Neural cell (in vitro differentiated cells): ENCODE results near the gene MAGI2. TPM values are rescaled to one million over a fixed set of nuclear protein-coding genes. Genes with fewer than 3 reads are reported as not detected.

Experiments
- H2AFZ ChIP-seq: fragments of 200-600, 300-800 bp; sonication (generic), shearing (Covaris generic); 2 replicates; pipeline ENCODE4 v1.6.0; 2014; ENCODE audit warnings: low read depth, mild to moderate bottlenecking, antibody characterized with exemption, low read length, moderate library complexity
- H3F3A ChIP-seq: fragments of 200-600 bp; shearing (Covaris generic); 2 replicates; pipeline ENCODE4 v1.6.1; 2016; ENCODE audit warnings: mild to moderate bottlenecking, moderate library complexity, mixed read lengths, antibody characterized with exemption, low read length; ENCODE audit not compliant: insufficient read depth, poor library complexity, severe bottlenecking
- H3K27ac ChIP-seq: fragments of 200-600, 300-800 bp; sonication (generic), shearing (Covaris generic); 2 replicates; pipeline ENCODE4 v1.5.1; 2014; ENCODE audit warnings: mild to moderate bottlenecking, low read length, moderate library complexity
- H3K27me3 ChIP-seq: fragments of 300-800, 200-600 bp; sonication (generic), shearing (Covaris generic); 2 replicates; pipeline ENCODE4 v1.6.0; 2014; ENCODE audit warnings: mild to moderate bottlenecking, low read depth, low read length, moderate library complexity; ENCODE audit not compliant: insufficient read depth
- H3K36me3 ChIP-seq: fragments of 300-800, 200-600 bp; sonication (generic), shearing (Covaris generic); 2 replicates; pipeline ENCODE4 v1.5.1; 2014; ENCODE audit warnings: mild to moderate bottlenecking, antibody characterized with exemption, low read length, moderate library complexity; ENCODE audit not compliant: insufficient read depth
- H3K4me2 ChIP-seq: fragments of 300-800, 200-600 bp; sonication (generic), shearing (Covaris generic); 2 replicates; pipeline ENCODE4 v1.6.0; 2014; ENCODE audit warnings: mild to moderate bottlenecking, low read length
- H3K4me3 ChIP-seq: fragments of 300-800, 200-600 bp; sonication (generic), shearing (Covaris generic); 2 replicates; pipeline ENCODE4 v1.5.1; 2014; ENCODE audit warnings: mild to moderate bottlenecking, low read length, moderate library complexity
- H3K79me2 ChIP-seq: fragments of 200-600 bp; shearing (Covaris generic); replicated peaks from 2 replicates; pipeline ENCODE4 v1.6.0; 2014; ENCODE audit warnings: mild to moderate bottlenecking, low read length, moderate library complexity; ENCODE audit not compliant: insufficient read depth
- H3K9ac ChIP-seq: fragments of 300-800, 200-600 bp; sonication (generic), shearing (Covaris generic); 2 replicates; pipeline ENCODE4 v1.6.1; 2016; ENCODE audit warnings: mild to moderate bottlenecking, low read length, mixed read lengths
- H3K9me2 ChIP-seq: fragments of 200-600 bp; shearing (Covaris generic); 2 replicates; pipeline ENCODE4 v1.6.1; 2016; ENCODE audit warnings: mild to moderate bottlenecking, low read length, mixed read lengths; ENCODE audit not compliant: insufficient read depth
- H3K9me3 ChIP-seq: fragments of 200-600, 300-800 bp; sonication (generic), shearing (Covaris generic); 2 replicates; pipeline ENCODE4 v1.6.1; 2016; ENCODE audit warnings: mild to moderate bottlenecking, mixed run types, low read length, moderate library complexity, mixed read lengths
- H4K20me1 ChIP-seq: fragments of 200-600 bp; shearing (Covaris generic); 2 replicates; pipeline ENCODE4 v1.6.1; 2016; ENCODE audit warnings: mild to moderate bottlenecking, mixed run types; ENCODE audit not compliant: insufficient read depth
- EP300 ChIP-seq: fragments of 450-650 bp; conservative IDR thresholded peaks from 2 replicates; pipeline ENCODE4 v1.6.1; 2014; ENCODE audit warnings: antibody characterized with exemption, mild to moderate bottlenecking, moderate library complexity; ENCODE audit not compliant: poor library complexity, severe bottlenecking
- EZH2 ChIP-seq: fragments of 200-600, 300-800 bp; shearing (Covaris generic), sonication (generic); IDR thresholded peaks from 2 replicates; pipeline ENCODE4 v1.6.1; 2014; ENCODE audit warnings: antibody characterized with exemption, low read length, borderline replicate concordance, mild to moderate bottlenecking; ENCODE audit not compliant: insufficient read depth, poor library complexity, severe bottlenecking
- MXI1 ChIP-seq: fragments of 450-650 bp; conservative IDR thresholded peaks from 2 replicates; pipeline ENCODE4 v1.6.1; 2014; ENCODE audit warnings: antibody characterized with exemption, mild to moderate bottlenecking; ENCODE audit not compliant: poor library complexity, severe bottlenecking
- POLR2AphosphoS5 ChIP-seq: IDR thresholded peaks from 2 replicates; pipeline ENCODE4 v1.6.1; 2012
- RAD21 ChIP-seq: fragments of 450-650 bp; conservative IDR thresholded peaks from 2 replicates; pipeline ENCODE4 v1.6.1; 2014; ENCODE audit warnings: antibody characterized with exemption, mild to moderate bottlenecking, moderate library complexity
- REST ChIP-seq: IDR thresholded peaks from 2 replicates; pipeline ENCODE4 v1.6.1; 2012; ENCODE audit warnings: borderline replicate concordance
- SMC3 ChIP-seq: fragments of 450-650 bp; conservative IDR thresholded peaks from 2 replicates; pipeline ENCODE4 v1.6.1; 2014; ENCODE audit warnings: antibody characterized with exemption, mild to moderate bottlenecking, moderate library complexity; ENCODE audit not compliant: poor library complexity
- TAF1 ChIP-seq: IDR thresholded peaks from 2 replicates; pipeline ENCODE4 v1.6.1; 2012; ENCODE audit warnings: low read depth
- polyA plus RNA-seq: library from polyadenylated mRNA; depleted of rRNA; stranded (reverse); fragments of >200 nt; gene quantifications from 2 replicates; pipeline ENCODE4 v1.2.3, GENCODE V29; 2014
- TF ChIP-seq, protein P1 (sequence below): fragments of 450-650 bp; IDR thresholded peaks from 2 replicates; pipeline ENCODE4 v1.5.1; 2014; ENCODE audit warnings: antibody characterized with exemption, mild to moderate bottlenecking, moderate library complexity; ENCODE audit not compliant: poor library complexity, severe bottlenecking

MAGI2 gene
- polyA plus RNA-seq, 1 donor from 2014 or later, result 19.3 TPM

DNA sequence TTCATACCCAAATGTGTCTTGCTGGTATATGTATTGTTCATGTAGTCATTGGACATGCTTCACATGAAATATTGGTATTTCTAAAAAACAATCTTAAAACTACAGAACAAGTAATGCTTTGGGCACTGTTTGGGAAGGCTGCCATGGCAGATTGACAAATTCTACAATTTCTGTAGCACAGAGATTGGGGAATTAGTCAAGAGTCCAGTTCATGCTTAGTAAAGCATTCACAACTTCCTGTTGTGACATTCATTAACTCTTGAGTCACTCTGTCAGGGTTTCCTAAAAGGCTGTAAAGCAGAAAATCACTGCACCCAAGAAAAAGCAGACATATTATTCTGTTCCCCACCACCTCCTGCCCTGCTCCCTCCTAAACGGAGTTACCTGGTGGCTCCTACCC, 1256.0 kb downstream of the MAGI2 start:
- H3K9ac ChIP-seq, result no peak overlapping the region
- no peaks in the 10 kb centered on the region for H3K9me2 ChIP-seq
- no peak overlapping the region for H3K4me2 ChIP-seq
- TF ChIP-seq REST, result no peak
- no peaks in the 10 kb centered on the region for H3K79me2 ChIP-seq
- H3K36me3 ChIP-seq, result no peaks in the 10 kb centered on the region
- H3K4me3 ChIP-seq, result no peak overlapping the region
- H4K20me1 ChIP-seq, result no peaks in the 10 kb centered on the region
- no peak overlapping the region for H3K27ac ChIP-seq
- H2AFZ ChIP-seq, result no peak overlapping the region
- no peaks in the 10 kb centered on the region for H3F3A ChIP-seq
- no peaks in the 10 kb centered on the region for H3K27me3 ChIP-seq
- H3K9me3 ChIP-seq, result no peaks in the 10 kb centered on the region

DNA sequence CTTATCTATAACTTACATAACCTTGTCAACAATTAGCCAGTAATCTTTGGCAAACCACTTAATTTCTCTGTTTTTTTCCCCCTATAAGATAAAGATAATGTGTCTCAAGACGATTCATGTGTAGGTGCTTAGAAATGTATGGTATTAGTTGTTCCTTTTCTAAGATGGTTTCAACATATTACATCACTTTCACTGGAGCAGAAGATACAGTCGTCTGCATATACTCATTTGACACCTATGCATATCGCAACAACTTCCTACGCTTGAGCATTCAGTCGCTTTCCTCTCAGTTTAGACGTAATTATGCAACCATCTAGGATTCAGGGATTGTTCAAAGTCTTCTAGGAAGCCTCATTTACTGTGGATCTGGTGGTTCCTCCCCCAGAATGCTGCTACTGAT, 1258.2 kb downstream of the MAGI2 start:
- Histone ChIP-seq H3K9me3 (no peaks in the 10 kb centered on the region), H3K9me2 (no peaks in the 10 kb centered on the region), H3F3A (no peaks in the 10 kb centered on the region), H3K27me3 (no peaks in the 10 kb centered on the region), H3K79me2 (no peaks in the 10 kb centered on the region), H3K9ac (no peak overlapping the region), H3K27ac (no peak overlapping the region), H4K20me1 (no peaks in the 10 kb centered on the region), H3K4me3 (no peak overlapping the region), H2AFZ (no peak overlapping the region), H3K36me3 (peaks cover 3% of the 10 kb centered on the region), H3K4me2 (no peak overlapping the region)
- TF ChIP-seq, protein P1, sequence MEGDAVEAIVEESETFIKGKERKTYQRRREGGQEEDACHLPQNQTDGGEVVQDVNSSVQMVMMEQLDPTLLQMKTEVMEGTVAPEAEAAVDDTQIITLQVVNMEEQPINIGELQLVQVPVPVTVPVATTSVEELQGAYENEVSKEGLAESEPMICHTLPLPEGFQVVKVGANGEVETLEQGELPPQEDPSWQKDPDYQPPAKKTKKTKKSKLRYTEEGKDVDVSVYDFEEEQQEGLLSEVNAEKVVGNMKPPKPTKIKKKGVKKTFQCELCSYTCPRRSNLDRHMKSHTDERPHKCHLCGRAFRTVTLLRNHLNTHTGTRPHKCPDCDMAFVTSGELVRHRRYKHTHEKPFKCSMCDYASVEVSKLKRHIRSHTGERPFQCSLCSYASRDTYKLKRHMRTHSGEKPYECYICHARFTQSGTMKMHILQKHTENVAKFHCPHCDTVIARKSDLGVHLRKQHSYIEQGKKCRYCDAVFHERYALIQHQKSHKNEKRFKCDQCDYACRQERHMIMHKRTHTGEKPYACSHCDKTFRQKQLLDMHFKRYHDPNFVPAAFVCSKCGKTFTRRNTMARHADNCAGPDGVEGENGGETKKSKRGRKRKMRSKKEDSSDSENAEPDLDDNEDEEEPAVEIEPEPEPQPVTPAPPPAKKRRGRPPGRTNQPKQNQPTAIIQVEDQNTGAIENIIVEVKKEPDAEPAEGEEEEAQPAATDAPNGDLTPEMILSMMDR, result no peak
- TF ChIP-seq MXI1, result no peak
- TF ChIP-seq EP300, result no peak
- no peak for TF ChIP-seq TAF1
- TF ChIP-seq POLR2AphosphoS5, result no peak
- TF ChIP-seq RAD21, result no peak
- no peak for TF ChIP-seq EZH2
- no peak for TF ChIP-seq REST
- no peak for TF ChIP-seq SMC3
